Transverse colon (tissue), 4 donors: Measurements from ENCODE around the gene EIF2S2.

Source experiments
- CTCF ChIP-seq, 5 experiments: fragments of 200-600 bp in 3 of 5; fragments of 450-650 bp in 2 of 5; sonication (generic) in 3 of 5; IDR thresholded peaks; 1 replicate in 2 of 5; 2 replicates in 3 of 5; pipeline ENCODE4 v1.5.1; 2016 to 2017; ENCODE audit warnings: antibody characterized with exemption in 5 of 5, inconsistent platforms in 3 of 5, mild to moderate bottlenecking in 2 of 5, moderate library complexity in 1 of 5
- POLR2A ChIP-seq: fragments of 450-650 bp; IDR thresholded peaks from one replicate; pipeline ENCODE4 v1.6.1; 2016; ENCODE audit warnings: antibody characterized with exemption, mild to moderate bottlenecking, moderate library complexity
- POLR2AphosphoS5 ChIP-seq, 3 donors: sonication (generic); formaldehyde crosslinking; IDR thresholded peaks; one replicate each; pipeline ENCODE4 v1.6.1; 2016; ENCODE audit warnings: antibody characterized with exemption in 3 of 3

- TF ChIP-seq CTCF (IDR thresholded peaks at IDR 0.05) (no peak), POLR2A (no peak), POLR2AphosphoS5 (IDR thresholded peaks at IDR 0.05) (no peak)
These were observed 10.4 kb upstream of the EIF2S2 start for GRCh38 chr20:34122274-34122980.
